ENCODE results near the gene RABGAP1L. TPM values are rescaled to one million over a fixed set of nuclear protein-coding genes. Genes with fewer than 3 reads are reported as not detected.
"Not testable (repeated sequence)": the region's sequence is repeated elsewhere in the genome, so short reads cannot be mapped to it uniquely, and the experiment has no call there.

Gene RABGAP1L
- polyA plus RNA-seq, 3 donors, result 23.9 to 38.1 (median 27.8) TPM

GRCh38 chr1:174870319-174870718 lies 711.0 kb downstream of the RABGAP1L start:
- no peak for DNase-seq

GRCh38 chr1:174871886-174872285 lies 712.6 kb downstream of the RABGAP1L start:
- DNase-seq, result no peak

GRCh38 chr1:174872615-174873058 lies 713.3 kb downstream of the RABGAP1L start:
- no peak for DNase-seq

- no peak for DNase-seq
Measured at GRCh38 chr1:174874331-174875053, 715.2 kb downstream of the RABGAP1L start.

GRCh38 chr1:174875306-174875705 lies 716.0 kb downstream of the RABGAP1L start:
- DNase-seq, result no peak

GRCh38 chr1:174877208-174877673 lies 717.9 kb downstream of the RABGAP1L start:
- no peak for DNase-seq

GRCh38 chr1:174880171-174880570 lies 720.9 kb downstream of the RABGAP1L start:
- no peak for DNase-seq

GRCh38 chr1:174883409-174883808 lies 724.1 kb downstream of the RABGAP1L start:
- no peak for DNase-seq

GRCh38 chr1:174884038-174884437 lies 724.7 kb downstream of the RABGAP1L start:
- DNase-seq, result no peak

- no peak for DNase-seq
Measured at GRCh38 chr1:174884566-174884965, 725.2 kb downstream of the RABGAP1L start.

GRCh38 chr1:174890024-174890423 lies 730.7 kb downstream of the RABGAP1L start:
- DNase-seq, result no peak

GRCh38 chr1:174892016-174892415 lies 732.7 kb downstream of the RABGAP1L start:
- DNase-seq, result no peak

GRCh38 chr1:174894117-174894762 lies 734.9 kb downstream of the RABGAP1L start:
- DNase-seq, result no peak

- DNase-seq, result not testable (repeated sequence)
Measured at GRCh38 chr1:174895610-174896009, 736.3 kb downstream of the RABGAP1L start.

GRCh38 chr1:174898102-174898797 lies 738.9 kb downstream of the RABGAP1L start:
- no peak for DNase-seq

- no peak for DNase-seq
Measured at GRCh38 chr1:174900317-174900716, 741.0 kb downstream of the RABGAP1L start.

GRCh38 chr1:174902531-174903099 lies 743.3 kb downstream of the RABGAP1L start:
- DNase-seq, result no peak

GRCh38 chr1:174911606-174912005 lies 752.3 kb downstream of the RABGAP1L start:
- no peak for DNase-seq

- DNase-seq, result no peak
Measured at GRCh38 chr1:174912264-174912663, 752.9 kb downstream of the RABGAP1L start.

GRCh38 chr1:174913225-174913903 lies 754.0 kb downstream of the RABGAP1L start:
- DNase-seq, result peak; percentile 22

- no peak for DNase-seq
Measured at GRCh38 chr1:174914991-174915390, 755.7 kb downstream of the RABGAP1L start.

- no peak for DNase-seq
Measured at GRCh38 chr1:174916846-174917245, 757.5 kb downstream of the RABGAP1L start.

All from renal pelvis (tissue), 4 donors.